ENCODE data around the gene NPPC.

DNA sequence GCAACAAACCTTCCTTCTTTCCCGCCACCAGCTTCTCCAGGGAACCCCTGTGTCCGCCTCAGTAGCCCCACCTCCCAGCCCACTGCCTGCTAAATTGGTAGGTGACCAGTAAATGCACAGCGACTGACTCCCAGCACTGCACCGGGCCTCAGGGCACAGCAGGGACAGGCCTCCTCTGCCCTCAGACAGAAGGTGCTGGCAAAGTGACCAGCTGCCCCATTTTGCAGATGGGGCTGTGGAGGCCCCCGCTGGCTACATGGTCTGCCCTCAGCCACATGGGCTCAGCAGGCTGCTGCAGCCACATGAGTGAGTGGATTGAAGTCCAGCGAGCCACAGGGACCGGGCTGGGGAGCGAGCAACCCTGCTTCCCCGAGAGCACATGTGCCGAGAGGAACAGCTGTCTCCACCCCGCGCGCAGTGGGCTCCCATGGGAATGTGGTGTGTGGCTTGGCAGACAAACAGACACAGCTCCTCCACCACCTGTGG is 7.8 kb upstream of the NPPC start:
- TF ChIP-seq, protein P1, sequence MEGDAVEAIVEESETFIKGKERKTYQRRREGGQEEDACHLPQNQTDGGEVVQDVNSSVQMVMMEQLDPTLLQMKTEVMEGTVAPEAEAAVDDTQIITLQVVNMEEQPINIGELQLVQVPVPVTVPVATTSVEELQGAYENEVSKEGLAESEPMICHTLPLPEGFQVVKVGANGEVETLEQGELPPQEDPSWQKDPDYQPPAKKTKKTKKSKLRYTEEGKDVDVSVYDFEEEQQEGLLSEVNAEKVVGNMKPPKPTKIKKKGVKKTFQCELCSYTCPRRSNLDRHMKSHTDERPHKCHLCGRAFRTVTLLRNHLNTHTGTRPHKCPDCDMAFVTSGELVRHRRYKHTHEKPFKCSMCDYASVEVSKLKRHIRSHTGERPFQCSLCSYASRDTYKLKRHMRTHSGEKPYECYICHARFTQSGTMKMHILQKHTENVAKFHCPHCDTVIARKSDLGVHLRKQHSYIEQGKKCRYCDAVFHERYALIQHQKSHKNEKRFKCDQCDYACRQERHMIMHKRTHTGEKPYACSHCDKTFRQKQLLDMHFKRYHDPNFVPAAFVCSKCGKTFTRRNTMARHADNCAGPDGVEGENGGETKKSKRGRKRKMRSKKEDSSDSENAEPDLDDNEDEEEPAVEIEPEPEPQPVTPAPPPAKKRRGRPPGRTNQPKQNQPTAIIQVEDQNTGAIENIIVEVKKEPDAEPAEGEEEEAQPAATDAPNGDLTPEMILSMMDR (conservative IDR thresholded peaks at IDR 0.05; ENCODE audit: low read depth, low read length) = no peak
- TF ChIP-seq EZH2 (IDR thresholded peaks at IDR 0.05; ENCODE audit: low read length, unreplicated experiment) = no peak
